HEK293 (cell line): ENCODE data around the gene GRIK4.

Experiments
- CTCF ChIA-PET: fragments of 350-600 bp; formaldehyde crosslinking; extraction: SDS; loops from one replicate; lab custom pipeline; 2021; ENCODE audit warnings: antibody characterized with exemption; lab: Yijun Ruan, JAX
- POLR2A ChIA-PET: fragments of 300-600 bp; formaldehyde crosslinking; extraction: SDS; loops from one replicate; lab custom pipeline; 2020; ENCODE audit warnings: antibody characterized with exemption, inconsistent platforms; lab: Yijun Ruan, JAX
- H3K27ac ChIP-seq: fragments of 200-500 bp; sonication (Bioruptor generic); 2 replicates; pipeline ENCODE4 v1.5.1; 2014; ENCODE audit warnings: low read depth, low read length, control low read depth, inconsistent platforms; ENCODE audit errors: extremely low read depth
- H3K36me3 ChIP-seq, 2 experiments: fragments of 200-500 bp in 1 of 2; sonication (Bioruptor generic) in 1 of 2; 1 replicate in 1 of 2; 2 replicates in 1 of 2; pipeline ENCODE4 v1.5.1; 2014 to 2017; ENCODE audit warnings: inconsistent platforms in 2 of 2, low read length in 2 of 2; ENCODE audit not compliant: control insufficient read depth in 2 of 2, insufficient read depth in 1 of 2
- H3K4me1 ChIP-seq: fragments of 200-500 bp; sonication (Bioruptor generic); 2 replicates; pipeline ENCODE4 v1.5.1; 2014; ENCODE audit warnings: mild to moderate bottlenecking, low read length, inconsistent platforms; ENCODE audit not compliant: control insufficient read depth, insufficient read depth
- H3K4me3 ChIP-seq: 2 replicates; pipeline ENCODE4 v1.5.1; 2011; ENCODE audit warnings: low read depth, mild to moderate bottlenecking, control low read depth, low read length, moderate library complexity
- H3K9me3 ChIP-seq: fragments of 200-500 bp; sonication (Bioruptor generic); 2 replicates; pipeline ENCODE4 v1.5.1; 2014; ENCODE audit warnings: low read depth, low read length, inconsistent platforms; ENCODE audit not compliant: control insufficient read depth, insufficient read depth
- BCL11B ChIP-seq: fragments of 450-650 bp; formaldehyde crosslinking; IDR thresholded peaks from 2 replicates; pipeline ENCODE4 v1.5.1; 2016; ENCODE audit warnings: low read depth, missing biosample characterization, missing genetic modification characterization
- KLF7 ChIP-seq: fragments of 450-650 bp; formaldehyde crosslinking; IDR thresholded peaks from 2 replicates; pipeline ENCODE4 v1.5.1; 2016; ENCODE audit warnings: missing biosample characterization, missing genetic modification characterization, borderline replicate concordance
- KLF8 ChIP-seq: fragments of 450-650 bp; formaldehyde crosslinking; IDR thresholded peaks from 2 replicates; pipeline ENCODE4 v1.5.1; 2016; ENCODE audit warnings: missing biosample characterization, missing genetic modification characterization
- MYNN ChIP-seq: fragments of 450-650 bp; formaldehyde crosslinking; IDR thresholded peaks from 2 replicates; pipeline ENCODE4 v1.5.1; 2016; ENCODE audit warnings: missing biosample characterization, missing genetic modification characterization, borderline replicate concordance
- OSR2 ChIP-seq: fragments of 450-650 bp; formaldehyde crosslinking; IDR thresholded peaks from 2 replicates; pipeline ENCODE4 v1.5.1; 2016; ENCODE audit warnings: missing biosample characterization, missing genetic modification characterization
- SCRT1 ChIP-seq: fragments of 450-650 bp; formaldehyde crosslinking; IDR thresholded peaks from 2 replicates; pipeline ENCODE4 v1.5.1; 2016; ENCODE audit warnings: missing biosample characterization, missing genetic modification characterization, borderline replicate concordance
- SCRT2 ChIP-seq: fragments of 450-650 bp; formaldehyde crosslinking; IDR thresholded peaks from 2 replicates; pipeline ENCODE4 v1.5.1; 2016; ENCODE audit warnings: missing biosample characterization, missing genetic modification characterization
- YY1 ChIP-seq: fragments of 450-650 bp; formaldehyde crosslinking; IDR thresholded peaks from 2 replicates; pipeline ENCODE4 v1.5.1; 2018; ENCODE audit warnings: missing biosample characterization, missing genetic modification characterization
- ZBTB20 ChIP-seq: fragments of 450-650 bp; formaldehyde crosslinking; IDR thresholded peaks from 2 replicates; pipeline ENCODE4 v1.5.1; 2016; ENCODE audit warnings: missing biosample characterization, missing genetic modification characterization
- ZFP69B ChIP-seq: fragments of 450-650 bp; formaldehyde crosslinking; IDR thresholded peaks from 2 replicates; pipeline ENCODE4 v1.5.1; 2016; ENCODE audit warnings: missing biosample characterization, missing genetic modification characterization
- ZNF146 ChIP-seq: fragments of 450-650 bp; formaldehyde crosslinking; IDR thresholded peaks from 2 replicates; pipeline ENCODE4 v1.5.1; 2016; ENCODE audit warnings: missing biosample characterization, missing genetic modification characterization
- ZNF19 ChIP-seq: fragments of 450-650 bp; formaldehyde crosslinking; IDR thresholded peaks from 2 replicates; pipeline ENCODE4; 2016; ENCODE audit warnings: missing biosample characterization, missing genetic modification characterization, low read depth
- ZNF24 ChIP-seq: fragments of 450-650 bp; formaldehyde crosslinking; IDR thresholded peaks from 2 replicates; pipeline ENCODE4 v1.5.1; 2016; ENCODE audit warnings: missing biosample characterization, missing genetic modification characterization
- ZNF501 ChIP-seq: fragments of 450-650 bp; formaldehyde crosslinking; IDR thresholded peaks from 2 replicates; pipeline ENCODE4 v1.5.1; 2016; ENCODE audit warnings: missing biosample characterization, missing genetic modification characterization
- ZNF548 ChIP-seq: fragments of 450-650 bp; formaldehyde crosslinking; IDR thresholded peaks from 2 replicates; pipeline ENCODE4 v1.5.1; 2016; ENCODE audit warnings: missing biosample characterization, missing genetic modification characterization
- ZNF561 ChIP-seq: fragments of 450-650 bp; IDR thresholded peaks from 2 replicates; pipeline ENCODE4 v1.5.1; 2018; ENCODE audit warnings: missing biosample characterization, missing genetic modification characterization, borderline replicate concordance
- ZNF585B ChIP-seq: fragments of 450-650 bp; formaldehyde crosslinking; IDR thresholded peaks from 2 replicates; pipeline ENCODE4 v1.5.1; 2016; ENCODE audit warnings: missing biosample characterization, missing genetic modification characterization
- ZNF621 ChIP-seq: fragments of 450-650 bp; formaldehyde crosslinking; IDR thresholded peaks from 2 replicates; pipeline ENCODE4 v1.5.1; 2017; ENCODE audit warnings: missing biosample characterization, missing genetic modification characterization
- ZNF624 ChIP-seq: fragments of 450-650 bp; formaldehyde crosslinking; IDR thresholded peaks from 2 replicates; pipeline ENCODE4 v1.5.1; 2017; ENCODE audit warnings: missing biosample characterization, missing genetic modification characterization
- ZNF629 ChIP-seq: fragments of 450-650 bp; formaldehyde crosslinking; IDR thresholded peaks from 2 replicates; pipeline ENCODE4 v1.5.1; 2017; ENCODE audit warnings: missing biosample characterization, missing genetic modification characterization
- ZNF768 ChIP-seq: fragments of 450-650 bp; formaldehyde crosslinking; IDR thresholded peaks from 2 replicates; pipeline ENCODE4 v1.5.1; 2018; ENCODE audit warnings: missing biosample characterization, mild to moderate bottlenecking, missing genetic modification characterization
- ZNF792 ChIP-seq: fragments of 450-650 bp; formaldehyde crosslinking; IDR thresholded peaks from 2 replicates; pipeline ENCODE4 v1.5.1; 2016; ENCODE audit warnings: missing biosample characterization, missing genetic modification characterization
- TF ChIP-seq, protein P1 (sequence below): IDR thresholded peaks from 2 replicates; pipeline ENCODE4 v1.6.1; 2011; ENCODE audit warnings: mild to moderate bottlenecking, low read depth, low read length, borderline replicate concordance
- TF ChIP-seq, protein P2 (sequence below): fragments of 450-650 bp; formaldehyde crosslinking; IDR thresholded peaks from 2 replicates; pipeline ENCODE4 v1.5.1; 2016; ENCODE audit warnings: missing biosample characterization, missing genetic modification characterization
- TF ChIP-seq, protein P3 (sequence below): fragments of 450-650 bp; IDR thresholded peaks from 2 replicates; pipeline ENCODE4 v1.5.1; 2018; ENCODE audit warnings: missing biosample characterization, mild to moderate bottlenecking, missing genetic modification characterization
- TF ChIP-seq, protein P4 (sequence below): fragments of 450-650 bp; formaldehyde crosslinking; IDR thresholded peaks from 2 replicates; pipeline ENCODE4 v1.5.1; 2016; ENCODE audit warnings: missing biosample characterization, missing genetic modification characterization
- TF ChIP-seq, protein P5 (sequence below): fragments of 450-650 bp; formaldehyde crosslinking; IDR thresholded peaks from 2 replicates; pipeline ENCODE4 v1.5.1; 2016; ENCODE audit warnings: missing biosample characterization, missing genetic modification characterization

Gene GRIK4

DNA sequence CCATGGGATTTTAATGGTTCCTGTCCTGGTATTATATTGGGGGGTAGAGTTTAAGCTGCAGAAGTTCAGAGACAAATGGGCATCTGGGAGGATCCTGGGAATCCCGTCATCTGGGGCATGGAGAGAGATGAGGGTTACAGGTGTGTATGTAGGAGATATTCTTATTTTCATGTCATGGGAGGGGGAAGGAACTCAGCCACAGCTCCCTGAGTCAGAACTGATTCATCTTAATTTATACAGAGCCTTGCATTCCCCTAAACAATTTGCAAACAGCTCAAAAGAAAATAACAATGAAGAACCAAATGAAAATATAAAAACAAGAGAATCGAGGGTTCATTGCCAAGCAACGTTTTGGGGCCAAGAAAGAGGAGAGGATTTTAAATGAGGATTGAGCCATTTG, 356.4 kb downstream of the GRIK4 start:
- TF ChIP-seq BCL11B (no peak), SCRT1 (tag by site-specific recombination) (no peak), YY1 (no peak), ZNF792 (tag by site-specific recombination) (no peak), ZNF585B (tag by site-specific recombination) (no peak), OSR2 (tag by site-specific recombination) (no peak), ZNF621 (no peak), ZNF561 (no peak), ZNF24 (tag by site-specific recombination) (no peak), ZFP69B (tag by site-specific recombination) (no peak), KLF8 (tag by site-specific recombination) (no peak), ZNF146 (no peak), ZNF629 (no peak), ZBTB20 (tag by site-specific recombination) (no peak), ZNF768 (tag by site-specific recombination) (no peak)
- TF ChIP-seq, protein P1, sequence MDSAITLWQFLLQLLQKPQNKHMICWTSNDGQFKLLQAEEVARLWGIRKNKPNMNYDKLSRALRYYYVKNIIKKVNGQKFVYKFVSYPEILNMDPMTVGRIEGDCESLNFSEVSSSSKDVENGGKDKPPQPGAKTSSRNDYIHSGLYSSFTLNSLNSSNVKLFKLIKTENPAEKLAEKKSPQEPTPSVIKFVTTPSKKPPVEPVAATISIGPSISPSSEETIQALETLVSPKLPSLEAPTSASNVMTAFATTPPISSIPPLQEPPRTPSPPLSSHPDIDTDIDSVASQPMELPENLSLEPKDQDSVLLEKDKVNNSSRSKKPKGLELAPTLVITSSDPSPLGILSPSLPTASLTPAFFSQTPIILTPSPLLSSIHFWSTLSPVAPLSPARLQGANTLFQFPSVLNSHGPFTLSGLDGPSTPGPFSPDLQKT: no peak
- TF ChIP-seq, protein P2, sequence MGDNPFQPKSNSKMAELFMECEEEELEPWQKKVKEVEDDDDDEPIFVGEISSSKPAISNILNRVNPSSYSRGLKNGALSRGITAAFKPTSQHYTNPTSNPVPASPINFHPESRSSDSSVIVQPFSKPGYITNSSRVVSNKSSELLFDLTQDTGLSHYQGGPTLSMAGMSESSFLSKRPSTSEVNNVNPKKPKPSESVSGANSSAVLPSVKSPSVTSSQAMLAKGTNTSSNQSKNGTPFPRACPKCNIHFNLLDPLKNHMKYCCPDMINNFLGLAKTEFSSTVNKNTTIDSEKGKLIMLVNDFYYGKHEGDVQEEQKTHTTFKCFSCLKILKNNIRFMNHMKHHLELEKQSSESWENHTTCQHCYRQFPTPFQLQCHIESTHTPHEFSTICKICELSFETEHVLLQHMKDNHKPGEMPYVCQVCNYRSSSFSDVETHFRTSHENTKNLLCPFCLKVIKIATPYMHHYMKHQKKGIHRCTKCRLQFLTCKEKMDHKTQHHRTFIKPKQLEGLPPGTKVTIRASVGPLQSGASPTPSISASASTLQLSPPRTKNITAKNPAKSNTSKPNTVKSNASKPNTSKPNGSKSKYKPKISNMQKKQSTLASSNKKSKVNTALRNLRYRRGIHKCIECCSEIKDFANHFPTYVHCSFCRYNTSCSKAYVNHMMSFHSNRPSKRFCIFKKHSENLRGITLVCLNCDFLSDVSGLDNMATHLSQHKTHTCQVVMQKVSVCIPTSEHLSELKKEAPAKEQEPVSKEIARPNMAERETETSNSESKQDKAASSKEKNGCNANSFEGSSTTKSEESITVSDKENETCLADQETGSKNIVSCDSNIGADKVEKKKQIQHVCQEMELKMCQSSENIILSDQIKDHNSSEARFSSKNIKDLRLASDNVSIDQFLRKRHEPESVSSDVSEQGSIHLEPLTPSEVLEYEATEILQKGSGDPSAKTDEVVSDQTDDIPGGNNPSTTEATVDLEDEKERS: no peak
- TF ChIP-seq, protein P3, sequence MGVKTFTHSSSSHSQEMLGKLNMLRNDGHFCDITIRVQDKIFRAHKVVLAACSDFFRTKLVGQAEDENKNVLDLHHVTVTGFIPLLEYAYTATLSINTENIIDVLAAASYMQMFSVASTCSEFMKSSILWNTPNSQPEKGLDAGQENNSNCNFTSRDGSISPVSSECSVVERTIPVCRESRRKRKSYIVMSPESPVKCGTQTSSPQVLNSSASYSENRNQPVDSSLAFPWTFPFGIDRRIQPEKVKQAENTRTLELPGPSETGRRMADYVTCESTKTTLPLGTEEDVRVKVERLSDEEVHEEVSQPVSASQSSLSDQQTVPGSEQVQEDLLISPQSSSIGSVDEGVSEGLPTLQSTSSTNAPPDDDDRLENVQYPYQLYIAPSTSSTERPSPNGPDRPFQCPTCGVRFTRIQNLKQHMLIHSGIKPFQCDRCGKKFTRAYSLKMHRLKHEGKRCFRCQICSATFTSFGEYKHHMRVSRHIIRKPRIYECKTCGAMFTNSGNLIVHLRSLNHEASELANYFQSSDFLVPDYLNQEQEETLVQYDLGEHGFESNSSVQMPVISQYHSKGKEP (tag by site-specific recombination): no peak
- no peak overlapping the region for H3K27ac ChIP-seq
- no peaks in the 10 kb centered on the region for H3K9me3 ChIP-seq
- ChIA-PET POLR2A (no interaction called here), CTCF (no interaction called here)
- no peaks in the 10 kb centered on the region for H3K4me1 ChIP-seq
- H3K36me3 ChIP-seq: no peaks in the 10 kb centered on the region
- H3K4me3 ChIP-seq: no peak overlapping the region

DNA sequence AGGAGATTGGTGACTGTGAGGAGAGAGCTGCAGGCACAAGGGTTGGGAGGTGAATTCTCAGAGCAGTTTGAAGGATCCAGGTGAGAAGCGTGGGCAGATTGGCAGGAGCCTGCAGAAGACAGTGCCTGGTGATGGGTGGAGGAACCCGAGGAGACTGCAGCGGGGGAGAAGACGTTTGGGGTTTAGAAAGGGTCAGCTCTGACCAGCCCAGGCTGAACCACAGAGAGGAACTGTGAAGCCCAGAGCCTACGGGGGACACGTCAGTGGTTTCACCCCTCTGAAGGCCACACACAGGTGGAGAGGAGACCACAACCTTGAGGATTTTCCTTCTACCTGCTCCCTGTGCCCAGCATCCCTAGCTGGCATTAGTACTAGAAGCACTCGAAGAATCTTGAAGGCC, 357.5 kb downstream of the GRIK4 start:
- POLR2A ChIA-PET: no interaction called here
- CTCF ChIA-PET: no interaction called here
- Histone ChIP-seq H3K4me3 (no peak overlapping the region), H3K36me3 (no peaks in the 10 kb centered on the region), H3K4me1 (no peaks in the 10 kb centered on the region), H3K27ac (no peak overlapping the region), H3K9me3 (no peaks in the 10 kb centered on the region)
- TF ChIP-seq ZNF624 (no peak), ZNF19 (no peak), KLF7 (no peak), SCRT2 (tag by site-specific recombination) (no peak), ZNF501 (tag by site-specific recombination) (no peak), ZNF548 (no peak), MYNN (tag by site-specific recombination) (no peak)
- TF ChIP-seq, protein P4, sequence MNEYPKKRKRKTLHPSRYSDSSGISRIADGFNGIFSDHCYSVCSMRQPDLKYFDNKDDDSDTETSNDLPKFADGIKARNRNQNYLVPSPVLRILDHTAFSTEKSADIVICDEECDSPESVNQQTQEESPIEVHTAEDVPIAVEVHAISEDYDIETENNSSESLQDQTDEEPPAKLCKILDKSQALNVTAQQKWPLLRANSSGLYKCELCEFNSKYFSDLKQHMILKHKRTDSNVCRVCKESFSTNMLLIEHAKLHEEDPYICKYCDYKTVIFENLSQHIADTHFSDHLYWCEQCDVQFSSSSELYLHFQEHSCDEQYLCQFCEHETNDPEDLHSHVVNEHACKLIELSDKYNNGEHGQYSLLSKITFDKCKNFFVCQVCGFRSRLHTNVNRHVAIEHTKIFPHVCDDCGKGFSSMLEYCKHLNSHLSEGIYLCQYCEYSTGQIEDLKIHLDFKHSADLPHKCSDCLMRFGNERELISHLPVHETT (tag by site-specific recombination): no peak
- TF ChIP-seq, protein P5, sequence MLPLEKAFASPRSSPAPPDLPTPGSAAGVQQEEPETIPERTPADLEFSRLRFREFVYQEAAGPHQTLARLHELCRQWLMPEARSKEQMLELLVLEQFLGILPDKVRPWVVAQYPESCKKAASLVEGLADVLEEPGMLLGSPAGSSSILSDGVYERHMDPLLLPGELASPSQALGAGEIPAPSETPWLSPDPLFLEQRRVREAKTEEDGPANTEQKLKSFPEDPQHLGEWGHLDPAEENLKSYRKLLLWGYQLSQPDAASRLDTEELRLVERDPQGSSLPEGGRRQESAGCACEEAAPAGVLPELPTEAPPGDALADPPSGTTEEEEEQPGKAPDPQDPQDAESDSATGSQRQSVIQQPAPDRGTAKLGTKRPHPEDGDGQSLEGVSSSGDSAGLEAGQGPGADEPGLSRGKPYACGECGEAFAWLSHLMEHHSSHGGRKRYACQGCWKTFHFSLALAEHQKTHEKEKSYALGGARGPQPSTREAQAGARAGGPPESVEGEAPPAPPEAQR (tag by site-specific recombination): no peak
- TF ChIP-seq, protein P2: no peak
